ENCODE results near the gene PSMA4. TPM values are rescaled to one million over a fixed set of nuclear protein-coding genes. Genes with fewer than 3 reads are reported as not detected.

Gene PSMA4
- total and polyA plus RNA-seq, 8 donors: 7.2 to 393 (median 162) TPM

DNA sequence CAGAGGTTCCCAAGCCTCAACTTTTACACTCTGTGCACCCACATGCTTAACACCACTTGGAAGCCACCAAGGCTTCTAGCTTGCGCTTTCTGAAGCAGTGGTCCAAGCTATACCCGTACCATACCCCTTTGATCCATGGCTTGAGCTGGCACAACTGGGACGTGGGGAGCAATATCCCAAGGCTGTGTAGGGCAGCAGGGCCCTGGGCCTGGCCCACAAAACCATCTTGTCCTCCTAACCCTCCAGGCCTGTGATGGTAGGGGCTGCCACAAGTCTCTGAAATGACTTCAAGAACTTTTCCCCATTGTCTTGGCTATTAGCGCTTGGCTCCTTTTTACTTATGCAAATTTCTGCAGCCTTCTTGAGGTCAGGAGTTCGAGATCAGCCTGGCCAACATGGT lies 16.0 kb upstream of the PSMA4 start:
- intact Hi-C loops (cut with DNase I; ENCODE audit: low total_unique reads): no loop called here
- Histone ChIP-seq H3K27ac (no peak overlapping the region), H3K4me1 (no peaks in the 10 kb centered on the region), H3K27me3 (no peaks in the 10 kb centered on the region), H3K4me3 (no peak overlapping the region), H3K36me3 (peaks cover 0 to 15% (median 9%) of the 10 kb centered on the region in 4 donors), H3K9me3 (no peaks in the 10 kb centered on the region)
- TF ChIP-seq EP300 (IDR thresholded peaks at IDR 0.05) (no peak), POLR2AphosphoS5 (IDR thresholded peaks at IDR 0.05) (no peak), POLR2A (IDR thresholded peaks at IDR 0.05) (no peak)
- TF ChIP-seq, protein P1, sequence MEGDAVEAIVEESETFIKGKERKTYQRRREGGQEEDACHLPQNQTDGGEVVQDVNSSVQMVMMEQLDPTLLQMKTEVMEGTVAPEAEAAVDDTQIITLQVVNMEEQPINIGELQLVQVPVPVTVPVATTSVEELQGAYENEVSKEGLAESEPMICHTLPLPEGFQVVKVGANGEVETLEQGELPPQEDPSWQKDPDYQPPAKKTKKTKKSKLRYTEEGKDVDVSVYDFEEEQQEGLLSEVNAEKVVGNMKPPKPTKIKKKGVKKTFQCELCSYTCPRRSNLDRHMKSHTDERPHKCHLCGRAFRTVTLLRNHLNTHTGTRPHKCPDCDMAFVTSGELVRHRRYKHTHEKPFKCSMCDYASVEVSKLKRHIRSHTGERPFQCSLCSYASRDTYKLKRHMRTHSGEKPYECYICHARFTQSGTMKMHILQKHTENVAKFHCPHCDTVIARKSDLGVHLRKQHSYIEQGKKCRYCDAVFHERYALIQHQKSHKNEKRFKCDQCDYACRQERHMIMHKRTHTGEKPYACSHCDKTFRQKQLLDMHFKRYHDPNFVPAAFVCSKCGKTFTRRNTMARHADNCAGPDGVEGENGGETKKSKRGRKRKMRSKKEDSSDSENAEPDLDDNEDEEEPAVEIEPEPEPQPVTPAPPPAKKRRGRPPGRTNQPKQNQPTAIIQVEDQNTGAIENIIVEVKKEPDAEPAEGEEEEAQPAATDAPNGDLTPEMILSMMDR (IDR thresholded peaks at IDR 0.05): no peak
- no peak for DNase-seq
- WGBS, 5 donors: 90 to 96% (median 93%) methylated on average over 4 to 5 of the region's 5 CpGs

DNA sequence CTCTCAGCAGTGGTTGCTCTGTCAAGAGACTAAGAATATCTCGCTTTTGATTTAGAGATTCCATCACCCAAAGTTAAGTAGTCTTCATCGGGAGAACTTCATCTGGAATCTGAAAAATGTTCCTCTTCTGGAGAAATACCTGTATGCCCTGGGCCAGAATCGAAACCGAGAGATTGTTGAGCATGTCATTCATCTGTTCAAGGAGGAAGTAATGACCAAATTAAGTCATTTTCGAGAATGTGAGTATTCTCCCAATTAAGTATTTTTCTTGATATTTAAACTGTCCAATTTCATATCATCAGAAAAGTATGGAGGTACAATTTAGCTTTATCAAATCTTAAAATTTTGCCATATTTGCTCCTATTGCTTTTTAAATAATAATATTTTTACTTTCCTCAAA lies 12.9 kb upstream of the PSMA4 start:
- Histone ChIP-seq H3K4me1 (no peaks in the 10 kb centered on the region), H3K9me3 (no peaks in the 10 kb centered on the region), H3K27me3 (no peaks in the 10 kb centered on the region), H3K36me3 (peaks cover 0 to 10% (median 6%) of the 10 kb centered on the region in 4 donors), H3K27ac (no peak overlapping the region), H3K4me3 (no peak overlapping the region)
- no peak for DNase-seq
- intact Hi-C loops (cut with DNase I; ENCODE audit: low total_unique reads): no loop called here
- WGBS, 5 donors: 91 to 94% (median 92%) methylated on average over 5 of the region's 5 CpGs
- TF ChIP-seq EP300 (IDR thresholded peaks at IDR 0.05): no peak
- TF ChIP-seq POLR2AphosphoS5 (IDR thresholded peaks at IDR 0.05): no peak
- TF ChIP-seq POLR2A (IDR thresholded peaks at IDR 0.05): no peak

DNA sequence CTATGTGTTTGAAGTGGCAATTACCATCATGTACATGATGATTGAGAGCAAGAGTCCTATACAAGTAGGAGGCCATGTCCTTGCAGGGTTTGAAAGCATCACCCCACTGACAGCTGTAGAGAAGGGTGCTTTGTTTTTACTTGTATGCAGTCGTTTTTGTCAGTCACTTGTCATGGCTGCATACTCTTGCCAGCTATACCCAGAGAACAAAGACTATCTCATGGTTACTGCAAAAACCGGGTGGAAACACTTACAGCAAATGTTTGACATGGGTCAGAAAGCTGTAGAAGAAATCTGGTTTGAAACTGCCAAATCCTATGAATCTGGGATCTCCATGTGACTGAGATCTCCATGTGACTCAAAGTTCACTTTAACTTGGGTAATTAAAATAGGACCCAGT lies 6.9 kb upstream of the PSMA4 start:
- TF ChIP-seq, protein P1 (IDR thresholded peaks at IDR 0.05): no peak
- TF ChIP-seq POLR2A (IDR thresholded peaks at IDR 0.05) (no peak), POLR2AphosphoS5 (IDR thresholded peaks at IDR 0.05) (no peak), EP300 (IDR thresholded peaks at IDR 0.05) (no peak)
- no peak for DNase-seq
- intact Hi-C loops (cut with DNase I; ENCODE audit: low total_unique reads): no loop called here
- 48 to 66% (median 60%) methylated on average over 2 of the region's 2 CpGs for WGBS, 5 donors
- Histone ChIP-seq H3K9me3 (no peaks in the 10 kb centered on the region), H3K27ac (no peak overlapping the region), H3K4me1 (no peaks in the 10 kb centered on the region), H3K27me3 (no peaks in the 10 kb centered on the region), H3K4me3 (no peak overlapping the region), H3K36me3 (peaks cover 0 to 9% (median 2%) of the 10 kb centered on the region in 4 donors)

DNA sequence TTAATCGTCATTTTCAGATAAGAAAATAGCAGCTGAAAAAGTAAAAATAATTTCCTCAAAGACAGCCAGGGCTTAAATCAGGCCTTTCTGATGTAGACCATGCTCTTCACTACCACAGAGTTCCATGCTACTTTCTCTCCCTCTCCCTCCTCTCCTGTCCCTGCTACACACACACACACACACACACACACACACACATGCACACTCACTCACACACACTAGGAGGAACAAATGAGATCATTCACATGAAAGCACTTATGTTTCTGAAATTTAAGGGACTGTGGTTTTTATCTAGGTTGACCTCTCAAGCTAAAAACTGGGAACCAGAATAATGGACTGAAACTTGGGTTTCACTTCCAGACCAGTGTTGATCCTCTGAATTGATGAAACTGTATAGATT lies 4.1 kb upstream of the PSMA4 start:
- TF ChIP-seq, protein P1 (IDR thresholded peaks at IDR 0.05): no peak
- TF ChIP-seq POLR2AphosphoS5 (IDR thresholded peaks at IDR 0.05) (no peak), EP300 (IDR thresholded peaks at IDR 0.05) (no peak), POLR2A (IDR thresholded peaks at IDR 0.05) (no peak)
- Histone ChIP-seq H3K27ac (no peak overlapping the region), H3K9me3 (no peaks in the 10 kb centered on the region), H3K4me1 (peaks cover 0 to 8% (median 4%) of the 10 kb centered on the region in 4 donors), H3K4me3 (no peak overlapping the region), H3K27me3 (no peaks in the 10 kb centered on the region), H3K36me3 (peaks cover 0 to 5% (median 0%) of the 10 kb centered on the region in 4 donors)
- intact Hi-C loops (cut with DNase I; ENCODE audit: low total_unique reads): no loop called here
- WGBS, 5 donors: 91 to 96% (median 94%) methylated on average over 1 of the region's 1 CpG
- peak in 1 of 2 donors; percentile 7 for DNase-seq

DNA sequence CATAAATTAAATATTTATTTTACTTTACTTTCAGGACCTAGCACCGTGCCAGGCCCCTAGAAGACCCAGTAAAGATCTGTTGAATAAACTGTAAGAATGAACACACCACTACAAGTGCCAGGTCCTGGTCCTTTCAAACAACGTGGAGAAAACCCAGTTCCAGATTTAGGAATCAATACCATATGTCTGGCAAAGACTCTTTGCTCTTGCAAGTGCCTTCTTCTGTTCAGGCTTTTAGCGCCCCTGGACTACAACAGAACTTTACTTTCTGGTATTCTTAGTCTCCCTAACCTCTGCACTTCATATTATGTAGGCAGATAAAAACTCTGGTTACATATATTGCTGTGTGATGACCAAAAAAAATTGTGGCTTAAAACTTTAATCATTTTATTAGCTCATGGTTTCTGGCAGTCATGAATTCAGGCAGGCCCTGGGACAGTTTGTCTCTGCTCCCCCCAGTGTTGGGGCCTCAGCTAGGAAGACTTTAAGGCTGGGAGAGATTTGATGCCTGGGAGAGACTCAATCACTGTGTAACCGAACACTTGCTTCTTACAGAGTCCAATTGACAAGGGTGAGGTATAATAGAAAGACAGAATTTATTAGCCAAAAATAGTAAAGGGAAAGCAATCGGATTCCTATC lies 2.9 kb upstream of the PSMA4 start:
- no peak for TF ChIP-seq POLR2AphosphoS5 (IDR thresholded peaks at IDR 0.05)
- no peak for TF ChIP-seq POLR2A (IDR thresholded peaks at IDR 0.05)
- no peak for TF ChIP-seq EP300 (IDR thresholded peaks at IDR 0.05)
- TF ChIP-seq, protein P1 (IDR thresholded peaks at IDR 0.05): no peak
- Histone ChIP-seq H3K27ac (no peak overlapping the region), H3K9me3 (no peaks in the 10 kb centered on the region), H3K4me3 (no peak overlapping the region), H3K4me1 (peaks cover 8 to 20% (median 16%) of the 10 kb centered on the region in 4 donors), H3K36me3 (peaks cover 0 to 7% (median 2%) of the 10 kb centered on the region in 4 donors), H3K27me3 (no peaks in the 10 kb centered on the region)
- intact Hi-C loops (cut with DNase I; ENCODE audit: low total_unique reads): no loop called here
- 80 to 88% (median 85%) methylated on average over 5 of the region's 5 CpGs for WGBS, 5 donors
- DNase-seq: no peak

Measured in stomach (tissue), 9 donors.